PC-9 (cell line): ENCODE measurements around the gene PIK3R3.

ENCODE experiments used
- EZH2 ChIP-seq: fragments of 200-600 bp; sonication (generic); IDR thresholded peaks from 2 replicates; pipeline ENCODE4 v1.8.0; 2017; ENCODE audit warnings: antibody characterized with exemption, low read depth
- TF ChIP-seq, protein P1 (sequence below): fragments of 200-600 bp; sonication (generic); conservative IDR thresholded peaks from 2 replicates; pipeline ENCODE4 v1.6.1; 2017; ENCODE audit warnings: mixed run types, antibody characterized with exemption, mild to moderate bottlenecking, moderate library complexity

DNA sequence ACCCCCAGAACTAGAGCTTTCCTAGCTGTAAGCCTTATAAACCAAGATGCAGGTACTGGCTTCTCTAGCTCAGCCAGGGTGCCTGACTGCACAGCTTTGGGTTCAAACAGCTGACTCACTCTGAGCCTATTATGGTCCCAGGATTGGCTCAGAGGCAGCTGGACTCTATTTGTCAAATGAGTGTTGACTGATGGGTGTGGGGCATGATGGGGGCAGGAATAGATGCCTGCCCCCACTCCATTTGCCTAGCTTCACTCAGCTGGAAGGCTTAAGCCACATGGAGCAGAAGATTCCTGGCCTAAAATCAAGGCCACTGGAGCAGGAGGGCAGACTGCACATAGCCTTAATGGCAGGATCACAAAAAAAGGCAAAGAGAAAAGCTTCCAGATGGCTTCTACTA lies 90.5 kb downstream of the PIK3R3 start:
- TF ChIP-seq, protein P1, sequence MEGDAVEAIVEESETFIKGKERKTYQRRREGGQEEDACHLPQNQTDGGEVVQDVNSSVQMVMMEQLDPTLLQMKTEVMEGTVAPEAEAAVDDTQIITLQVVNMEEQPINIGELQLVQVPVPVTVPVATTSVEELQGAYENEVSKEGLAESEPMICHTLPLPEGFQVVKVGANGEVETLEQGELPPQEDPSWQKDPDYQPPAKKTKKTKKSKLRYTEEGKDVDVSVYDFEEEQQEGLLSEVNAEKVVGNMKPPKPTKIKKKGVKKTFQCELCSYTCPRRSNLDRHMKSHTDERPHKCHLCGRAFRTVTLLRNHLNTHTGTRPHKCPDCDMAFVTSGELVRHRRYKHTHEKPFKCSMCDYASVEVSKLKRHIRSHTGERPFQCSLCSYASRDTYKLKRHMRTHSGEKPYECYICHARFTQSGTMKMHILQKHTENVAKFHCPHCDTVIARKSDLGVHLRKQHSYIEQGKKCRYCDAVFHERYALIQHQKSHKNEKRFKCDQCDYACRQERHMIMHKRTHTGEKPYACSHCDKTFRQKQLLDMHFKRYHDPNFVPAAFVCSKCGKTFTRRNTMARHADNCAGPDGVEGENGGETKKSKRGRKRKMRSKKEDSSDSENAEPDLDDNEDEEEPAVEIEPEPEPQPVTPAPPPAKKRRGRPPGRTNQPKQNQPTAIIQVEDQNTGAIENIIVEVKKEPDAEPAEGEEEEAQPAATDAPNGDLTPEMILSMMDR = no peak
- TF ChIP-seq EZH2 = no peak
